Suprapubic skin (tissue), 3 donors: Measurements from ENCODE around the gene GRIFIN.

ENCODE experiments used
- CTCF ChIP-seq, 2 donors: fragments of 200-600 bp in 1 of 2; fragments of 450-650 bp in 1 of 2; sonication (generic) in 1 of 2; IDR thresholded peaks; one replicate each; pipeline ENCODE4 v1.5.1; 2016 to 2019; ENCODE audit warnings: antibody characterized with exemption in 2 of 2, mild to moderate bottlenecking in 1 of 2, moderate library complexity in 1 of 2
- POLR2A ChIP-seq, 2 donors: fragments of 450-650 bp; IDR thresholded peaks; one replicate each; pipeline ENCODE4 v1.6.1; 2017; ENCODE audit warnings: antibody characterized with exemption in 2 of 2, mild to moderate bottlenecking in 2 of 2, moderate library complexity in 2 of 2

GRCh38 chr7:2488681-2489080 is 12.5 kb upstream of the GRIFIN start:
- TF ChIP-seq CTCF (IDR thresholded peaks at IDR 0.05) (no peak), POLR2A (IDR thresholded peaks at IDR 0.05) (no peak)
